ENCODE results near the gene GYS2. TPM values are rescaled to one million over a fixed set of nuclear protein-coding genes. Genes with fewer than 3 reads are reported as not detected.

Gene GYS2
- total and polyA plus RNA-seq, 7 experiments from 2014 or later, result 0.12 to 0.27 TPM; not detected in 5

DNA sequence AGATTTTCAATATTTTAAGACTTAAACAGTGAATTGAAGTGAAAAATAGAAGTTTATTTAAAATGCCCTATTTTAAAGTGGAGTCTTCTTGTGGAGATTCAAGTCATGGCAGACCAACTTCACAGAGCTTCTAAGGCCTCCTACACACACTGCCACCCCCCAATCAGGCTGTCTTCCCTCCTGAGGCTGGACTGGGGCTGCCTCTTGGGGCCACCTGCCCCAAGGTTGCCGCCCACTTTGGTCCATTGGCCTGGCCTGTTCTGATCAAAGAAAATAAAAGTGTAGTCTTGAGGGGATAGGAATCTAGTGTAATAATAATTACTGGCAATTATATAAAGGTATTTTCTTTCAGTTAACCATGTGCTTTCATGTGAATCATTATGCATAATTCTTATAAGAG, 101.8 kb downstream of the GYS2 start:
- H3K27me3 ChIP-seq (ENCODE audit: control insufficient read depth in 2 of 2, insufficient read depth in 2 of 2, low read length in 2 of 2), result no peaks in the 10 kb centered on the region
- peak overlapping the region in 1 of 9 donors; percentile 87 for H3K27ac Mint-ChIP-seq
- H3K9me3 ChIP-seq (ENCODE audit: control insufficient read depth in 2 of 3, low read length in 3 of 3), result no peaks in the 10 kb centered on the region
- no peaks in the 10 kb centered on the region for H3K27me3 Mint-ChIP-seq
- DNase-seq (no peak), ATAC-seq (no peak)
- ChIA-PET CTCF (no interaction called here), POLR2A (interaction anchor here (0.6 to 2.2 kb wide), 4 partner anchors 14 to 547 kb away, joined by 3 to 6 read pairs (median 5); no protein-coding TSS in a partner anchor)
- H3K36me3 ChIP-seq (ENCODE audit: control insufficient read depth in 2 of 3, insufficient read depth in 3 of 3, low read length in 3 of 3), result peaks cover 0 to 12% (median 0%) of the 10 kb centered on the region in 3 experiments
- peaks cover 20 to 25% of the 10 kb centered on the region in 2 donors for H3K4me1 ChIP-seq (ENCODE audit: control insufficient read depth in 2 of 2, insufficient read depth in 2 of 2, low read length in 2 of 2)
- H3K4me3 Mint-ChIP-seq, result no peak overlapping the region
- H3K9me3 Mint-ChIP-seq, result no peaks in the 10 kb centered on the region
- peaks cover 2 to 15% (median 11%) of the 10 kb centered on the region in 5 donors for H3K36me3 Mint-ChIP-seq
- H3K4me3 ChIP-seq (ENCODE audit: low read length), result peak overlapping the region; percentile 68
- peak overlapping the region; percentile 87 for H3K27ac ChIP-seq (ENCODE audit: low read depth, low read length)
- peaks cover 28 to 62% (median 49%) of the 10 kb centered on the region in 7 donors for H3K4me1 Mint-ChIP-seq
- intact Hi-C loops (cut with micrococcal nuclease), result loop anchor here (1.0 to 10.0 kb wide), 3 partner anchors 10 to 1122 kb away; partner anchors contain the start of genes ETNK1 (in 1 of the 2) and ST8SIA1 (in 1 of the 2)

DNA sequence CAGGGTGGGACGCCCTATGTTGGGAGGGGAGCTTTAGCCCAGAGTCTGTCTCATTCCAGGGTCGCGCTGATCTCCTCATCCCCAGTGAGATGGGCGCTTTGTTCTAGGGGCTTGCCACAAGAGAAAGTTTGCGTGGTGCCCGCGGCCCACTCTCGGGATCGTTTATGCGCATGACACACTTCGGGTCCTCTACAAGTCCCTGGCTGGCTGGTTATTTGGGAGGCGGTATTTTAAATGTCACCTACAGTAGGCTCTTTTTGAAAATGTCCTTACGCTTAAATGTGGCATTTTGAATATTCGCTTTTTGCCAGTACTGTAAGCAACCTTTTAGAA, 102.5 kb downstream of the GYS2 start:
- ATAC-seq (no peak), DNase-seq (peak in 4 of 9 donors; percentile 36 to 47 (median 40))
- Histone ChIP-seq H3K27ac (ENCODE audit: low read depth, low read length) (peak overlapping the region; percentile 87), H3K36me3 (ENCODE audit: control insufficient read depth in 2 of 3, insufficient read depth in 3 of 3, low read length in 3 of 3) (peaks cover 0 to 18% (median 0%) of the 10 kb centered on the region in 3 experiments), H3K9me3 (ENCODE audit: control insufficient read depth in 2 of 3, low read length in 3 of 3) (no peaks in the 10 kb centered on the region), H3K4me1 (ENCODE audit: control insufficient read depth in 2 of 2, insufficient read depth in 2 of 2, low read length in 2 of 2) (peaks cover 20 to 25% of the 10 kb centered on the region in 2 donors), H3K4me3 (ENCODE audit: low read length) (peak overlapping the region; percentile 68), H3K27me3 (ENCODE audit: control insufficient read depth in 2 of 2, insufficient read depth in 2 of 2, low read length in 2 of 2) (no peaks in the 10 kb centered on the region)
- intact Hi-C loops (cut with micrococcal nuclease), result loop anchor here (1.0 to 10.0 kb wide), 3 partner anchors 9 to 1123 kb away; partner anchors contain the start of genes ETNK1 (in 1 of the 2) and ST8SIA1 (in 1 of the 2)
- H3K4me3 Mint-ChIP-seq, result no peak overlapping the region
- H3K27ac Mint-ChIP-seq, result no peak overlapping the region
- POLR2A ChIA-PET, result interaction anchor here (0.7 to 2.2 kb wide), 15 partner anchors 8 to 1042 kb away, joined by 3 to 25 read pairs (median 3); partner anchors contain the start of genes C2CD5, LDHB and PYROXD1
- H3K27me3 Mint-ChIP-seq, result no peaks in the 10 kb centered on the region
- peaks cover 0 to 19% (median 9%) of the 10 kb centered on the region in 5 donors for H3K36me3 Mint-ChIP-seq
- CTCF ChIA-PET, result interaction anchor here (1.7 kb wide), 1 partner anchor 177 kb away, joined by 11 read pairs; no protein-coding TSS in a partner anchor
- no peaks in the 10 kb centered on the region for H3K9me3 Mint-ChIP-seq
- H3K4me1 Mint-ChIP-seq, result peaks cover 30 to 63% (median 55%) of the 10 kb centered on the region in 7 donors

- ChIA-PET POLR2A (interaction anchor here (0.5 to 2.2 kb wide), 20 partner anchors 9 to 1043 kb away, joined by 3 to 25 read pairs (median 3); partner anchors contain the start of genes C2CD5, LDHB and PYROXD1), CTCF (interaction anchor here (0.6 to 1.7 kb wide), 2 partner anchors 178 to 263 kb away, joined by 3 to 11 read pairs; no protein-coding TSS in a partner anchor)
- no peaks in the 10 kb centered on the region for H3K9me3 ChIP-seq (ENCODE audit: control insufficient read depth in 2 of 3, low read length in 3 of 3)
- H3K4me1 ChIP-seq (ENCODE audit: control insufficient read depth in 2 of 2, insufficient read depth in 2 of 2, low read length in 2 of 2), result peaks cover 20 to 25% of the 10 kb centered on the region in 2 donors
- no peaks in the 10 kb centered on the region for H3K27me3 ChIP-seq (ENCODE audit: control insufficient read depth in 2 of 2, insufficient read depth in 2 of 2, low read length in 2 of 2)
- Mint-ChIP-seq H3K27ac (no peak within 1 kb of the TSS), H3K4me1 (peaks cover 30 to 67% (median 55%) of the 10 kb centered on the region in 7 donors), H3K9me3 (no peaks in the 10 kb centered on the region), H3K4me3 (no peak within 1 kb of the TSS), H3K36me3 (peaks cover 5 to 23% (median 13%) of the 10 kb centered on the region in 5 donors), H3K27me3 (no peaks in the 10 kb centered on the region)
- H3K36me3 ChIP-seq (ENCODE audit: control insufficient read depth in 2 of 3, insufficient read depth in 3 of 3, low read length in 3 of 3), result peaks cover 0 to 24% (median 0%) of the 10 kb centered on the region in 3 experiments
- H3K27ac ChIP-seq (ENCODE audit: low read depth, low read length), result peak within 1 kb of the TSS; percentile 87
- DNase-seq, result peak; percentile 67 to 96 (median 94)
- peak within 1 kb of the TSS; percentile 68 for H3K4me3 ChIP-seq (ENCODE audit: low read length)
- intact Hi-C loops (cut with micrococcal nuclease), result loop anchor here (1.0 to 10.0 kb wide), 17 partner anchors 8 to 1123 kb away; partner anchors contain the start of genes C2CD5 (in 2 of the 2), CMAS (in 2 of the 2), ETNK1 (in 2 of the 2) and LDHB (in 2 of the 2)
- ATAC-seq, result peak; percentile 98
Measured at GRCh38 chr12:21501258-21502163, 103.1 kb downstream of the GYS2 start, which contains the start of the genes GOLT1B and RECQL. GOLT1B (plus strand) TSS chr12:21501789; CDS start chr12:21501924, 135 bp downstream. RECQL (minus strand) TSS chr12:21501635; CDS start chr12:21499570, 2,065 bp downstream.

- Histone ChIP-seq H3K36me3 (ENCODE audit: control insufficient read depth in 2 of 3, insufficient read depth in 3 of 3, low read length in 3 of 3) (peaks cover 0 to 31% (median 2%) of the 10 kb centered on the region in 3 experiments), H3K4me1 (ENCODE audit: control insufficient read depth in 2 of 2, insufficient read depth in 2 of 2, low read length in 2 of 2) (peaks cover 20 to 25% of the 10 kb centered on the region in 2 donors), H3K27me3 (ENCODE audit: control insufficient read depth in 2 of 2, insufficient read depth in 2 of 2, low read length in 2 of 2) (no peaks in the 10 kb centered on the region), H3K9me3 (ENCODE audit: control insufficient read depth in 2 of 3, low read length in 3 of 3) (no peaks in the 10 kb centered on the region), H3K4me3 (ENCODE audit: low read length) (peak overlapping the region; percentile 68), H3K27ac (ENCODE audit: low read depth, low read length) (peak overlapping the region; percentile 87)
- intact Hi-C loops (cut with micrococcal nuclease), result loop anchor here (1.0 to 10.0 kb wide), 16 partner anchors 8 to 1124 kb away; partner anchors contain the start of genes C2CD5 (in 2 of the 2), CMAS (in 2 of the 2), ETNK1 (in 2 of the 2) and LDHB (in 2 of the 2)
- ChIA-PET POLR2A (interaction anchor here (0.5 to 2.2 kb wide), 10 partner anchors 12 to 1043 kb away, joined by 3 to 25 read pairs (median 4); partner anchors contain the start of genes C2CD5, LDHB and PYROXD1), CTCF (interaction anchor here (1.7 kb wide), 1 partner anchor 179 kb away, joined by 11 read pairs; no protein-coding TSS in a partner anchor)
- Mint-ChIP-seq H3K9me3 (no peaks in the 10 kb centered on the region), H3K4me3 (no peak overlapping the region), H3K4me1 (peaks cover 28 to 64% (median 51%) of the 10 kb centered on the region in 7 donors), H3K36me3 (peaks cover 6 to 27% (median 16%) of the 10 kb centered on the region in 5 donors), H3K27ac (no peak overlapping the region), H3K27me3 (no peaks in the 10 kb centered on the region)
- DNase-seq, result peak in 2 of 9 donors; percentile 8 to 11
- no peak for ATAC-seq
Measured at GRCh38 chr12:21500786-21501257, 103.8 kb downstream of the GYS2 start.

- peaks cover 31 to 56% (median 42%) of the 10 kb centered on the region in 7 donors for H3K4me1 Mint-ChIP-seq
- ChIA-PET POLR2A (interaction anchor here (1.1 to 2.1 kb wide), 3 partner anchors 21 to 158 kb away, joined by 4 to 7 read pairs (median 4); partner anchors contain the start of genes LDHB and PYROXD1), CTCF (no interaction called here)
- H3K4me3 Mint-ChIP-seq, result peak overlapping the region in 3 of 10 donors; percentile 7 to 60 (median 16)
- no peaks in the 10 kb centered on the region for H3K9me3 ChIP-seq (ENCODE audit: control insufficient read depth in 2 of 3, low read length in 3 of 3)
- H3K27ac ChIP-seq (ENCODE audit: low read depth, low read length), result no peak overlapping the region
- intact Hi-C loops (cut with micrococcal nuclease), result loop anchor here (2.0 to 10.0 kb wide), 7 partner anchors 13 to 1125 kb away; partner anchors contain the start of genes ETNK1 (in 2 of the 2) and ST8SIA1 (in 1 of the 2)
- H3K27me3 ChIP-seq (ENCODE audit: control insufficient read depth in 2 of 2, insufficient read depth in 2 of 2, low read length in 2 of 2), result no peaks in the 10 kb centered on the region
- DNase-seq, result no peak
- no peak overlapping the region for H3K4me3 ChIP-seq (ENCODE audit: low read length)
- peaks cover 3 to 41% (median 5%) of the 10 kb centered on the region in 3 experiments for H3K36me3 ChIP-seq (ENCODE audit: control insufficient read depth in 2 of 3, insufficient read depth in 3 of 3, low read length in 3 of 3)
- no peak for ATAC-seq
- peak overlapping the region in 2 of 9 donors; percentile 5 to 14 for H3K27ac Mint-ChIP-seq
- peaks cover 10 to 34% (median 23%) of the 10 kb centered on the region in 5 donors for H3K36me3 Mint-ChIP-seq
- H3K4me1 ChIP-seq (ENCODE audit: control insufficient read depth in 2 of 2, insufficient read depth in 2 of 2, low read length in 2 of 2), result peaks cover 20 to 25% of the 10 kb centered on the region in 2 donors
- H3K9me3 Mint-ChIP-seq, result no peaks in the 10 kb centered on the region
- H3K27me3 Mint-ChIP-seq, result no peaks in the 10 kb centered on the region
Measured at GRCh38 chr12:21499765-21500164, 104.9 kb downstream of the GYS2 start.

All from naive thymus-derived CD4-positive, alpha-beta T cell (primary cell).